Fibroblast of peridontal ligament (primary cell): ENCODE measurements around the gene SLCO2B1.

ENCODE experiments used
- DNase-seq: peaks from one replicate; pipeline ENCODE4 v3.0.0-alpha.2; 2010; ENCODE audit errors: extremely low read depth

Gene SLCO2B1

GRCh38 chr11:75246671-75247350 lies 95.9 kb downstream of the SLCO2B1 start:
- DNase-seq, result no peak

GRCh38 chr11:75248924-75249256 lies 98.0 kb downstream of the SLCO2B1 start:
- DNase-seq, result no peak

GRCh38 chr11:75249704-75250103 lies 98.8 kb downstream of the SLCO2B1 start:
- no peak for DNase-seq

GRCh38 chr11:75254326-75254725 lies 103.4 kb downstream of the SLCO2B1 start:
- DNase-seq, result no peak
